Measurements from ENCODE around the gene RGS6.

Gene RGS6

GRCh38 chr14:72270147-72270727 lies 338.0 kb downstream of the RGS6 start:
- Histone ChIP-seq H3K4me3 (ENCODE audit: low read depth, low read length) (no peak overlapping the region), H3K9ac (ENCODE audit: low read length) (no peak overlapping the region), H3K36me3 (ENCODE audit: control insufficient read depth, insufficient read depth, low read length) (no peaks in the 10 kb centered on the region), H3K9me3 (ENCODE audit: control insufficient read depth, insufficient read depth, low read depth, low read length) (peaks cover 15% of the 10 kb centered on the region; the same call in 1 of the 2 replicates), H3K27ac (ENCODE audit: low read depth, low read length) (no peak overlapping the region), H3K4me1 (ENCODE audit: control insufficient read depth, insufficient read depth, low read length) (no peaks in the 10 kb centered on the region), H3K27me3 (ENCODE audit: control insufficient read depth, insufficient read depth, low read length) (no peaks in the 10 kb centered on the region)

DNA sequence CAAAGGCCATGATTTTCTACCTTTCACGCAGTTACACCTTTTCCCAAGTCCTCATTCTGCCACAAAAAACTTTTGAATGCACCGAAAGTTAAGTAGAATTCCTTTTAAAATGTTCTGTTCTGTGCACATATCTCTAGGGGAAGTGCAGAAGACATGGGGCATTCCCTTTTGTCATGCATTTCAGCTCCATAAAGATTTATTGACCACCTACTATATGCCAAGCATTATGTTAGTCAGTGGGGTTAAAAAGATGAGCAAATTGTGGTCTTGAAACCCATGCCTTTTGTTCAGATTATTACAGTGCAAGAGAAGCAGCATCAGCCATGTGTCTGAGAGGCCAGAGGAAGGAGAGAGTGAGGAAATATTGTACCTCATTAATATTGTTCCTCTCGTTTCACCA lies 338.5 kb downstream of the RGS6 start:
- H3K27me3 ChIP-seq (ENCODE audit: control insufficient read depth, insufficient read depth, low read length) = no peaks in the 10 kb centered on the region
- no peak overlapping the region for H3K9ac ChIP-seq (ENCODE audit: low read length)
- no peaks in the 10 kb centered on the region for H3K4me1 ChIP-seq (ENCODE audit: control insufficient read depth, insufficient read depth, low read length)
- no peaks in the 10 kb centered on the region for H3K36me3 ChIP-seq (ENCODE audit: control insufficient read depth, insufficient read depth, low read length)
- peaks cover 15% of the 10 kb centered on the region; the same call in 1 of the 2 replicates for H3K9me3 ChIP-seq (ENCODE audit: control insufficient read depth, insufficient read depth, low read depth, low read length)
- H3K27ac ChIP-seq (ENCODE audit: low read depth, low read length) = no peak overlapping the region
- H3K4me3 ChIP-seq (ENCODE audit: low read depth, low read length) = no peak overlapping the region

DNA sequence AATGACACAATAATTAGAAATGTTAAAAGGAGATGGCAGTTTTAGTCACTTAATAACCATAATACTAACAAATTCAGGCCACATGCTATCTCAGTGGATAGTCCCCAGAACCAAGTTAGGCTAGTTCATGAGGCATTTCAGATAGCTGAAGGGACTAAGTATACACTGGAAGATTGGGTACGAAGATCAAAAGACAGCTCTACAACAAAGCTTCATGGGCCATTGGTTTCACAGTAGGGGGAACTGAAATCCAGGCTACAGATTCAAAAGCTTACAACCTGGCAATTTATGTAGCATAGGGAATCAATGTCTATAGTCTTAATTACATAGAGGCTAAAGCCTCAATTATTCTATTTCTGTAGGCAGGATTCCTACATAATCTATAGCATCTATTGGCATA lies 343.0 kb downstream of the RGS6 start:
- H3K27me3 ChIP-seq (ENCODE audit: control insufficient read depth, insufficient read depth, low read length) = no peaks in the 10 kb centered on the region
- no peak overlapping the region for H3K27ac ChIP-seq (ENCODE audit: low read depth, low read length)
- peaks cover 22% of the 10 kb centered on the region for H3K9me3 ChIP-seq (ENCODE audit: control insufficient read depth, insufficient read depth, low read depth, low read length)
- no peaks in the 10 kb centered on the region for H3K36me3 ChIP-seq (ENCODE audit: control insufficient read depth, insufficient read depth, low read length)
- H3K4me3 ChIP-seq (ENCODE audit: low read depth, low read length) = no peak overlapping the region
- no peaks in the 10 kb centered on the region for H3K4me1 ChIP-seq (ENCODE audit: control insufficient read depth, insufficient read depth, low read length)
- H3K9ac ChIP-seq (ENCODE audit: low read length) = no peak overlapping the region

DNA sequence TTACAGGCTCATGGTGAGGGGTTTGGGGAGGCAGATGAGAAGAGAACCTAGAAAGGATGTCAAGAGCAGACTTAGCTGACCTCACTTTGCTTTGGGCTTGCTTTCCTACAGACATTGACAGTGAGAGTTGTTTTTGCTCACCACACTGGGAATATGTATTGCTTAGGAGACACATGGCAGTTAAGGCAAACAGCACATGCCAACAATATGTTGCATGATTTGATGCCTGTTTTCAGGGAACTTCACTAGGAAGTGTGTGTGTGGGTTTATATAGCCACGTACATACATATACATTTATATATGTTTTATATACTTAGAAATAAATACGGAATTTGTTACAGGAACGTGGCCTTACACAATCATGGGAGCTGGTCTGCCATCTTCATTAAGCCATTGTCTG lies 346.1 kb downstream of the RGS6 start:
- Histone ChIP-seq H3K36me3 (ENCODE audit: control insufficient read depth, insufficient read depth, low read length) (no peaks in the 10 kb centered on the region), H3K9me3 (ENCODE audit: control insufficient read depth, insufficient read depth, low read depth, low read length) (peaks cover 21% of the 10 kb centered on the region), H3K4me3 (ENCODE audit: low read depth, low read length) (no peak overlapping the region), H3K27ac (ENCODE audit: low read depth, low read length) (no peak overlapping the region), H3K27me3 (ENCODE audit: control insufficient read depth, insufficient read depth, low read length) (no peaks in the 10 kb centered on the region), H3K4me1 (ENCODE audit: control insufficient read depth, insufficient read depth, low read length) (no peaks in the 10 kb centered on the region), H3K9ac (ENCODE audit: low read length) (no peak overlapping the region)

GRCh38 chr14:72284176-72284575 lies 351.9 kb downstream of the RGS6 start:
- Histone ChIP-seq H3K4me1 (ENCODE audit: control insufficient read depth, insufficient read depth, low read length) (no peaks in the 10 kb centered on the region), H3K4me3 (ENCODE audit: low read depth, low read length) (no peak overlapping the region), H3K9ac (ENCODE audit: low read length) (no peak overlapping the region), H3K9me3 (ENCODE audit: control insufficient read depth, insufficient read depth, low read depth, low read length) (peaks cover 42% of the 10 kb centered on the region), H3K27ac (ENCODE audit: low read depth, low read length) (no peak overlapping the region), H3K36me3 (ENCODE audit: control insufficient read depth, insufficient read depth, low read length) (no peaks in the 10 kb centered on the region), H3K27me3 (ENCODE audit: control insufficient read depth, insufficient read depth, low read length) (no peaks in the 10 kb centered on the region)

DNA sequence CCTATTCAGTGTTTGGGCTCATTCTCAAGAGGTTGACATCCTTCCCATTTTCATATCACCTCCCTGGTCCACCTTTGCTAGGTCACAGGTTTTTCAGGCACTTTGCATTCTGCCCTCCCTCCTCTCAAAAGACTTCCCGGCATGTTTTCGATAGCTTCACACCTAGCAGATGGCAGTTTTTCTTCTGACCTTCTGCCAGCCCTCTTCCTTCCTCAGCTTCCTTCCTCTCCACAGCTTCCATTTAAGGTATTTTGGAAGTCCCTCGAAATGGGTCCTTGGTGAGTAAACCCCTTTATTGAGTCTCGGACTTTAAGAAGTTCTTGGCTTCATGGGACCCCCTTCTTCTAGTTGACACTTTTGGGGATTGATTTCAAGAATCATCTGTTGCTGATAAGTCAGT lies 358.0 kb downstream of the RGS6 start:
- H3K9ac ChIP-seq (ENCODE audit: low read length) = no peak overlapping the region
- no peak overlapping the region for H3K4me3 ChIP-seq (ENCODE audit: low read depth, low read length)
- no peak overlapping the region for H3K27ac ChIP-seq (ENCODE audit: low read depth, low read length)
- no peaks in the 10 kb centered on the region for H3K36me3 ChIP-seq (ENCODE audit: control insufficient read depth, insufficient read depth, low read length)
- H3K9me3 ChIP-seq (ENCODE audit: control insufficient read depth, insufficient read depth, low read depth, low read length) = peaks cover 10% of the 10 kb centered on the region
- no peaks in the 10 kb centered on the region for H3K27me3 ChIP-seq (ENCODE audit: control insufficient read depth, insufficient read depth, low read length)
- 0 out of 2 replicates have a peak, but pooled peaks cover 3% of the 10 kb centered on the region for H3K4me1 ChIP-seq (ENCODE audit: control insufficient read depth, insufficient read depth, low read length)

- Histone ChIP-seq H3K27ac (ENCODE audit: low read depth, low read length) (no peak overlapping the region), H3K9ac (ENCODE audit: low read length) (no peak overlapping the region), H3K4me1 (ENCODE audit: control insufficient read depth, insufficient read depth, low read length) (0 out of 2 replicates have a peak, but pooled peaks cover 3% of the 10 kb centered on the region), H3K9me3 (ENCODE audit: control insufficient read depth, insufficient read depth, low read depth, low read length) (peaks cover 4% of the 10 kb centered on the region; the same call in 1 of the 2 replicates), H3K4me3 (ENCODE audit: low read depth, low read length) (no peak overlapping the region), H3K27me3 (ENCODE audit: control insufficient read depth, insufficient read depth, low read length) (no peaks in the 10 kb centered on the region), H3K36me3 (ENCODE audit: control insufficient read depth, insufficient read depth, low read length) (no peaks in the 10 kb centered on the region)
These were observed 359.9 kb downstream of the RGS6 start for GRCh38 chr14:72291908-72292688.

DNA sequence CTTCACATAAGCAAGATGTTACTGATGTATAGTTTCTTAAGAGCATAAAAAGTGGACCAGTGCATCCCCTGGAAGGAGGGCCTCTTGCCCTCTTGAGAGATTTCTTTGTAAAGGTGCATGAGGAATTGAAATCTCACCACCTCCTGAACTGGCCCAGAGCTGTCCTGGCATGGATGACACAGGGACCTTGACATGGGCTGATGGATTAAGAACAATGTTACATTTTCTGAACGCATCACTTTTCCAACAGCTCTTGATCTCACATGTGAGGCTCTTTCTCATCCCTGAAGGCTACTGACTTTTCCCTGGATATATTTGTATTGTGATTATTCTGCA lies 360.4 kb downstream of the RGS6 start:
- H3K27ac ChIP-seq (ENCODE audit: low read depth, low read length) = no peak overlapping the region
- 0 out of 2 replicates have a peak, but pooled peaks cover 3% of the 10 kb centered on the region for H3K4me1 ChIP-seq (ENCODE audit: control insufficient read depth, insufficient read depth, low read length)
- peaks cover 4% of the 10 kb centered on the region; the same call in 1 of the 2 replicates for H3K9me3 ChIP-seq (ENCODE audit: control insufficient read depth, insufficient read depth, low read depth, low read length)
- H3K27me3 ChIP-seq (ENCODE audit: control insufficient read depth, insufficient read depth, low read length) = no peaks in the 10 kb centered on the region
- H3K36me3 ChIP-seq (ENCODE audit: control insufficient read depth, insufficient read depth, low read length) = no peaks in the 10 kb centered on the region
- H3K9ac ChIP-seq (ENCODE audit: low read length) = no peak overlapping the region
- no peak overlapping the region for H3K4me3 ChIP-seq (ENCODE audit: low read depth, low read length)

DNA sequence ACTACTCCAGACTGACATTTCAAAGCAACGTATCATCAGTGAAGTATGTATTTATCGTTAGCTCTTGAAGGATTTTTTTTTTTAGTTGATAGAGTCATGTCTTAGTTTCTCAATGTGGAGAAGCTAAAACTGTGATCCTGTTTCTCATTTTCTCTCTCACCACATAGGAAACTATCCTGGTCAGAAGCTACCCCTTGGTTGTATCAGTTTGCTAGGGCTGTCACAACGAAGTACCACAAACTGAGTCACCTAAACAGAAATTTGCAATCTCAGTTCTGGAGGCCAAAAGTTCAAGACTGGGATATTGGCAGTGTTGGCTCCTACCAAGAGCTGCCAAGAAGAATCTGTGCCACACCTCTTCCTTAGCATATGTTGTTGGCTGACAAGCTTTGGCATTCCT lies 369.1 kb downstream of the RGS6 start:
- Histone ChIP-seq H3K9me3 (ENCODE audit: control insufficient read depth, insufficient read depth, low read depth, low read length) (peaks cover 24% of the 10 kb centered on the region), H3K27ac (ENCODE audit: low read depth, low read length) (no peak overlapping the region), H3K36me3 (ENCODE audit: control insufficient read depth, insufficient read depth, low read length) (no peaks in the 10 kb centered on the region), H3K4me1 (ENCODE audit: control insufficient read depth, insufficient read depth, low read length) (no peaks in the 10 kb centered on the region), H3K4me3 (ENCODE audit: low read depth, low read length) (no peak overlapping the region), H3K9ac (ENCODE audit: low read length) (no peak overlapping the region), H3K27me3 (ENCODE audit: control insufficient read depth, insufficient read depth, low read length) (no peaks in the 10 kb centered on the region)

GRCh38 chr14:72303930-72304329 lies 371.7 kb downstream of the RGS6 start:
- H3K36me3 ChIP-seq (ENCODE audit: control insufficient read depth, insufficient read depth, low read length) = no peaks in the 10 kb centered on the region
- H3K4me3 ChIP-seq (ENCODE audit: low read depth, low read length) = no peak overlapping the region
- no peaks in the 10 kb centered on the region for H3K4me1 ChIP-seq (ENCODE audit: control insufficient read depth, insufficient read depth, low read length)
- H3K27ac ChIP-seq (ENCODE audit: low read depth, low read length) = no peak overlapping the region
- H3K27me3 ChIP-seq (ENCODE audit: control insufficient read depth, insufficient read depth, low read length) = no peaks in the 10 kb centered on the region
- peaks cover 24% of the 10 kb centered on the region for H3K9me3 ChIP-seq (ENCODE audit: control insufficient read depth, insufficient read depth, low read depth, low read length)
- H3K9ac ChIP-seq (ENCODE audit: low read length) = no peak overlapping the region

DNA sequence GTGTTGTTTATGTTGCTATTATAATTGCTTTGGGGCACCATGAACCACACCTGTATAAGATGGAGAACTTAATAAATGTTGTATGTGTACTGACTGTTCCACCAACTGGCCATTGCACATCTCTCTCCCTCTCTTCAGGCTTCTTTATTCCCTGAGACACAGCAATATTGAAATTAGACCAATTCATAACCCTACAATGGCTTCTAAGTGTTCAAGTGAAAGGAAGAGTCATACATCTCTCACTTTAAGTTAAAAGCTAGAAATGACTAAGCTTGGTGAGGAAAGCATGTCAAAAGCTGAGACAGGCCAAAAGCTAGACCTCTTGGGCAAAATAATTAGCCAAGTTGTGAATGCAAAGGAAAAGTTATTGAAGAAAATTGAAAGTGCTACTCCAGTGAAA lies 373.3 kb downstream of the RGS6 start:
- Histone ChIP-seq H3K9me3 (ENCODE audit: control insufficient read depth, insufficient read depth, low read depth, low read length) (peaks cover 24% of the 10 kb centered on the region), H3K27me3 (ENCODE audit: control insufficient read depth, insufficient read depth, low read length) (no peaks in the 10 kb centered on the region), H3K9ac (ENCODE audit: low read length) (no peak overlapping the region), H3K4me1 (ENCODE audit: control insufficient read depth, insufficient read depth, low read length) (no peaks in the 10 kb centered on the region), H3K27ac (ENCODE audit: low read depth, low read length) (no peak overlapping the region), H3K36me3 (ENCODE audit: control insufficient read depth, insufficient read depth, low read length) (no peaks in the 10 kb centered on the region), H3K4me3 (ENCODE audit: low read depth, low read length) (no peak overlapping the region)
